Measurements from ENCODE around the gene KLF16.

DNA sequence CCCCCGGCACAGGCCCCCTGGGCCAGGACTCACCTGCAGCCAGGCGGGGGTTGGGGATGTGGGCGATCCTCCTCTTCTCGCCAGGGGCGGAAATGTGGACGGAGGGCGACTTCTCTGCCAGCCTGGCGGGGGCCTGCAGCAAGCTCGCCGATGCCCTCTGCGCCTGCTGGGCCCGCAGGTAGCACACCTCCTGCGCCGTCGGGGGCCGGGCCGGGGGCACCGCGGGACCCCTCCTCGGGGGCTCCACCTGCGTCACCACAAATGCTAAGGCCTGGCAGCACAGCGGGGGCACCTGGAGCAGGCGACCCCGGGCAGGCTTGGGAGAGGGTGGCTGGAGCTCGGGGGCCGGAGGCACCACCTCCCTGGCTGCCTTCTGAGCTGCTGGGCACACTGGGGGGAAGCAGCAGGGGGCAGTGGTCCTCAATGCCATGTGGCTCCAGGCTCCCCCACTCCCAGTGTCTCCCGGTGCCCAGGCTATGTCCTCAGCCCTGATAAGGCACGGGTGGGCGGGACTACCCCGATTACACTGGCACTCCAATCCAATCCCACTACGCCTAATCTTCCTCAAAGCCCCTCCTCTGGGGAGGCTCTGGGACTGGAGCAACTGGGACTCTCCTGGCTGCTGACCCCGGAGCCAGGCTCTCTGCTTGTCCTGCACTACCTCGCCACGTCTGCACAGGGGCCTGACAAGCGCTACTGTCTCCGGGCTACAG is 39.7 kb downstream of the KLF16 start:
- TF ChIP-seq EZH2 (IDR thresholded peaks at IDR 0.05; ENCODE audit: insufficient read depth, poor library complexity, severe bottlenecking), result no peak
- TF ChIP-seq EZH2phosphoT487 (IDR thresholded peaks at IDR 0.05; ENCODE audit: insufficient read depth, low read depth), result no peak

Measured in GM23248 (cell line).